GM10266 (cell line): ENCODE measurements around the gene MN1.

Experiments
- DNase-seq: peaks from one replicate; pipeline ENCODE4 v3.0.0; 2012; ENCODE audit errors: extremely low spot score
- CTCF ChIP-seq: IDR thresholded peaks from 2 replicates; pipeline ENCODE4 v1.5.1; 2012; ENCODE audit warnings: mild to moderate bottlenecking, low read depth; ENCODE audit not compliant: control insufficient read depth, insufficient read depth; ENCODE audit errors: missing control alignments

MN1 gene

GRCh38 chr22:27769012-27769411, 32.5 kb downstream of the MN1 start:
- no peak for TF ChIP-seq CTCF

DNA sequence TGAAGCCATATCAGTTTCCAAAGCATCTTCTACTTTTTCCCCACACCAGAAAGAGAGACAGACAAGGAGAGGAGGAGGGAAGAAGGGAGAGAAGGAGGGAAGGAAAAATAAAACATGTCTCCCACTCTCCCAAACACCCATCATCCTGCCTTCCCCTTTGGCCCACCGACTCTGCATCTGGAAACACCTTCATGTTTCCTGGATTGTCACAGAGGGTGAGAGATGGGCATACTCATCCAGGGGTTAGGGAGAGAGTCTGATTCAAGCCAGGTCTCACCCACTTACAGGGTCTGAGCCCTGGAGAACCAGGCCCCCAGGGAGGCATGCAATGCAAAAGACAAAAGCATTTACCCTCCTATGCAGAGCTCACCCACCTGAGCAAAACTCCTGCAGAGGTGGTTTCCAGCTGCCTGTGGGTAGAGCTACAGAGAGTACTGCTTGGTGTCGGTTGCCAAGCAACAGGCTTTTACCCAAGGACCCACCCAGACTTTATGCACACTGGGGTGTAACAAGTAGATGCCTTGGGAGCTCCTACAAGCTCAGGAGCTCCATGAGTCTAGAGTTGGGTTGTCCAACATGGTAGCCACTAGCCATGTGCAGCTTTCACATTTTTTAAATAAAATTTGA, 33.4 kb downstream of the MN1 start:
- DNase-seq = no peak
- no peak for TF ChIP-seq CTCF

More at GRCh38 chr22:27769012-27769411, 32.5 kb downstream of the MN1 start:
- DNase-seq = no peak

GRCh38 chr22:27766679-27767078, 34.9 kb downstream of the MN1 start:
- DNase-seq = no peak
- no peak for TF ChIP-seq CTCF

DNA sequence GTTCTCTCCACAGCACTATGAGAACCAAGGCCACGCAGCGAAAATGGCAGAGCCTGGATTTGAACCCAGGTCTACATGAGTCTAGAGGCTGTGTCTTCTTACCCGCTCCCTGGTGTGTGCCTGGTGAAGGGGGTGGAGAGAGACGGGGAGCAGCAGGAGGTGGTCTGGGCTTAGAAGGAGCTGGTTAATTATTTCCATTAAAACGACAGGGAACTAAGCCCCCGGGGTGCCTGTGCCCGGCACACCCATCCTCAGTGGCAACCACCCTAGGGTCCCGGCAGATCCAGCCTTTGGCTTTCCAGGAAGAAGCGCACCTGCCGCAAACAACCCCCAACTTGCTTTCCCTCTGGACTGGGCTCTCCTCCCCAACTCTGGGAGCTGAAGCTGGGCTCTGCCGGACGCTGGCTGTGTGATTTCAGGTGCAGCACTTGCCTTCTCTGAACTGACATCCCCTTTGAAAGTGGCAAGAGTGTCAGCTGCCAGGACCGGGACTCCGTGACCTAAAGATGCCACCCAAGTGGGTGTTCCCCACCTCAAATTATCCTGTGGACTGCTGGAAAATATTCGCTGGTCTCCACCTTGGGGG, 35.8 kb downstream of the MN1 start:
- DNase-seq = no peak
- TF ChIP-seq CTCF = no peak

GRCh38 chr22:27764722-27765236, 36.8 kb downstream of the MN1 start:
- no peak for DNase-seq
- TF ChIP-seq CTCF = no peak

GRCh38 chr22:27761665-27762064, 39.9 kb downstream of the MN1 start:
- TF ChIP-seq CTCF = no peak
- no peak for DNase-seq

GRCh38 chr22:27761000-27761399, 40.6 kb downstream of the MN1 start:
- TF ChIP-seq CTCF = no peak
- DNase-seq = no peak
